GM12801 (cell line): Measurements from ENCODE around the gene METTL14.

Source experiments
- TF ChIP-seq, protein P1 (sequence below): IDR thresholded peaks from one replicate; pipeline ENCODE4 v1.5.1; 2011; ENCODE audit warnings: control low read depth; ENCODE audit not compliant: insufficient read length; ENCODE audit errors: extremely low read depth

The METTL14 gene

DNA sequence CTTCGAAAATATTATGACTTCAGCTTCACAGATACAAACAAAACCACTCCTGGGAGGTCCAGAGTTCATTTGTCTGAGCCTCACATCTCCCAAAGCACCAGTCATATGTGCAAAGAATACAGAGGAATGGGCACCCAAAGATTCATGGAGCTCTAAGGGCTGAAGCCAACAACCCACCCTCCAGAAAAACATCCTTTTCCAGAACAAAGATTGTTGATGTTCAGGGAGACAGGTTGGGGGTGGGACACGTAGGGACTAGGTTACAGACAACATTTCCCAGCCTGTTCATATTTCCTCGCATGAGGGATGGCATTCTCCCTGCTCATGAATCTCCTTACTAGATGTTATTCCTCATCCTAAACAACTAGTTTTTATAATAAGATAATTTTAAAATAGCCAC is 71.2 kb downstream of the METTL14 start:
- TF ChIP-seq, protein P1, sequence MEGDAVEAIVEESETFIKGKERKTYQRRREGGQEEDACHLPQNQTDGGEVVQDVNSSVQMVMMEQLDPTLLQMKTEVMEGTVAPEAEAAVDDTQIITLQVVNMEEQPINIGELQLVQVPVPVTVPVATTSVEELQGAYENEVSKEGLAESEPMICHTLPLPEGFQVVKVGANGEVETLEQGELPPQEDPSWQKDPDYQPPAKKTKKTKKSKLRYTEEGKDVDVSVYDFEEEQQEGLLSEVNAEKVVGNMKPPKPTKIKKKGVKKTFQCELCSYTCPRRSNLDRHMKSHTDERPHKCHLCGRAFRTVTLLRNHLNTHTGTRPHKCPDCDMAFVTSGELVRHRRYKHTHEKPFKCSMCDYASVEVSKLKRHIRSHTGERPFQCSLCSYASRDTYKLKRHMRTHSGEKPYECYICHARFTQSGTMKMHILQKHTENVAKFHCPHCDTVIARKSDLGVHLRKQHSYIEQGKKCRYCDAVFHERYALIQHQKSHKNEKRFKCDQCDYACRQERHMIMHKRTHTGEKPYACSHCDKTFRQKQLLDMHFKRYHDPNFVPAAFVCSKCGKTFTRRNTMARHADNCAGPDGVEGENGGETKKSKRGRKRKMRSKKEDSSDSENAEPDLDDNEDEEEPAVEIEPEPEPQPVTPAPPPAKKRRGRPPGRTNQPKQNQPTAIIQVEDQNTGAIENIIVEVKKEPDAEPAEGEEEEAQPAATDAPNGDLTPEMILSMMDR: no peak

DNA sequence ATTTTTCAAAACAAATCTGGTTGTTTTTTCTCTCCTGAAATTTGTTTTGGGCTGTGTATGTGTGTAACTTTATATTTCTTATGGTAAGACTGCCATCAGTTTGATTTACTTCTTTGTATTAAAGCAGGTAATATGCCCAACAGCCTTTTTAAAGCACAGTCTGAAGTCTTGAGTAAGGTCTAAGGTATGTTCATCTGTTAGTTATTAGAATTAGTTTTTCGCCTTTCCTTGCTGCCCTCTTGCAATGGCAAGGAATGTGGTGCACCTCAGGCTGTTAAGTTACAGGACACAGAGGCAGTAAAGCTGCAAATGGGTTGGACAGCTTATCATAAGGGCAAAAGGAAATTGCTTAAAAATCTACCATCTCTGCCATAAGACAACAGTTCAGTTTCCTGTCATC is 71.8 kb downstream of the METTL14 start:
- TF ChIP-seq, protein P1: no peak

DNA sequence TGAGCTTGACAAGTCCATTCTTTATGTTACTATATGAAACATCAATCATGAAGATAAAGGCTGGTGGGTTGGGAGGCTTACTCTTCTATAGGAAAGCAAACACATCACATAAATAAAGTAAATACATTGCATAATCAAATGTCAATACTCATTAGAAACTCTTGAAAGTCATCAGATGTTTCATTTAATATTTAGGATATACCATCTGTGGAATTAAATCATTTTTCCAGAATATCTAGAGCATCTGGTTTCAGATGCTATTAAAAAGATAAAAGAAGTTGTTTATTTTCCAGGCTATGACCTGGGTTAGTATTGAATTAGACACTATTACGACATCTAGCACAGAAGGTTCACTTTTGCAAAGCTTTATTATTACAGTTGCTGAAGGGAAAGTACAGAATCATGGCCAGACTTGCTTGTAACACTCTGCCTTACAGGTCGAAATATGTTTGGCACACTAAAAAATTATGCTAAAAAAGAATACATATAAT is 72.6 kb downstream of the METTL14 start:
- TF ChIP-seq, protein P1: no peak

DNA sequence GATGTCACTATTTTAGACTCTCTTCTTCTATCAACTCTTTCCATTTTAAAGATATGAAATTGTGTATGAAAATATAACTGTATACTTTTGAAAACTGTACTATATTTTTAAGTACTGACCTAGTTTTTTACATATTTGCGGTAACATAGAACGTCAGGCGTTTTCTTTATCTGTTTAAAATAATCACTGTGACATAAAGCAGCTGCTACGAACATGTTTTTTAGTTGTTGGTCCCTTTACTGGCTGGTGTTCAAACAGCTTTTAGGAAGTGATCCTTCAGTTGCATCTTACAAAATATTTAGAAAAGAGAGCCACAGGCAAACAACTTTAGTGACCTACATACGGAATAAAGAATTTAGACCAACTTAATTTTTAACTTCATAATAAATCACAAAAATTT is 73.1 kb downstream of the METTL14 start:
- TF ChIP-seq, protein P1: no peak

DNA sequence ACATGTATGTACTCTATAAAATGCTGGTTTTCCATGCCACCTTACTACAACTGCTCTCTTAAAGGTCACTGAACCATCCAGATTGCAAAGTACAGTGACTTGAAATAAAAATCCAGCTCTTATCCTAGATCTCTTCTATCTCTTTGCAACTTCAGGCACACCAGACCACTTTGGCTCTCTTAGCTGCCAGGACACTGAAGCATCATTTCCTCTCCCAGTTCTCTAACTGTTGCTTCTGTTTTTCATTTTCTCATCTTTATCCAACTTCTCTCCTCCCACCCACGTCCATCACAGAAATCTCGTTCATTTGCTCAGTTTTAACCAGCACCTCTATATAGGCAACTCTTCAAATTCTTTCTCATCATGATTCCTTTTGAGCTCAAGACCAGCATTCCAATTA is 74.3 kb downstream of the METTL14 start:
- TF ChIP-seq, protein P1: no peak

DNA sequence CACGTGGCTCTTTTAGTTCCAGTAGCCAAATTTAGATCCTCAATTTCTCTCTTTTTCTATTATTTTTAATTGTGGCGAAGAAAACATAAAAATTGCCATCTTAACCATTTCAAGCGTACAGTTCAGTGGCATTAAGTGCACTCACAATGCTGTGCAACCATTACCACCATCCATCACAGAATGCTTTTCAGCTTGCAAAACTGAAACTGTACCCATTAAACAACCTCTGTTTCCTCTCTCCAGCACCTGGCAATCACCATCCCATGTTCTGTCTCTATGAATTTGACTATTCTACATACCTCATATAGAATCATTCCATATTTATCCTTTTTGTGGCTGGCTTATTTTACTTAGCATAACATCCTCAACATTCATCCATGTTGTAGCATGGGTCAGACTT is 74.9 kb downstream of the METTL14 start:
- TF ChIP-seq, protein P1: no peak

DNA sequence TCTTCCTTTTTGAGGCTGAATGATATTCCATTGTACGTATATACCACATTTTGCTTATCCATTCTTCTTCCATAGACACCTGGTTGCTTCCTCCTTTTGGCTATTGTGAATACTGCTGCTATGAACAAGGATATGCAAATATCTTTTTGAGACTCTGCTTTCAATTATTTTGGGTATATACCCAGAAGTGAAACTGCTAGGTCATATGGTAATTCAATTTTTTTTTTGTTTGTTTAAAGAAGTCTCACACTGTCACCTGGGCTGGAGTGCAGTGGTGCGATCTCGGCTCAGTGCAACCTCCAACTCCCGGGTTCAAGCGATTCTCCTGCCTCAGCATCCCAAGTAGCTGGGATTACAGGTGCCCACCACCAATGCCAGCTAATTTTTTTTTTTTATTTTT is 75.3 kb downstream of the METTL14 start:
- TF ChIP-seq, protein P1: no peak
